GM21576 (cell line): Measurements from ENCODE around the gene CLPX.
A peak's percentile ranks its signal among the peaks of the same experiment; 100 is the strongest.
"Not testable (repeated sequence)": the region's sequence is repeated elsewhere in the genome, so short reads cannot be mapped to it uniquely, and the experiment has no call there.

Experiments used
- ATAC-seq: cut with Tn5 transposase; IDR thresholded peaks from one replicate; pipeline ENCODE4 v1.9.1; 2021; ENCODE audit warnings: mild to moderate bottlenecking, moderate library complexity; ENCODE audit not compliant: unreplicated experiment

The CLPX gene

GRCh38 chr15:65184868-65185717, at the start of gene CLPX:
CLPX (minus strand) TSS chr15:65185342; CDS start chr15:65185153, 189 bp downstream.
- ATAC-seq, result peak; percentile 72

GRCh38 chr15:65233696-65234095, 48.6 kb upstream of the CLPX start:
- ATAC-seq, result no peak

GRCh38 chr15:65232520-65232919, 47.4 kb upstream of the CLPX start:
- no peak for ATAC-seq

- no peak for ATAC-seq
Measured at GRCh38 chr15:65231306-65231705, 46.2 kb upstream of the CLPX start.

- ATAC-seq, result not testable (repeated sequence)
Measured at GRCh38 chr15:65226901-65227300, 41.8 kb upstream of the CLPX start.

GRCh38 chr15:65226221-65226620, 41.1 kb upstream of the CLPX start:
- ATAC-seq, result no peak

- ATAC-seq, result no peak
Measured at GRCh38 chr15:65223996-65224395, 38.9 kb upstream of the CLPX start.

GRCh38 chr15:65222891-65223290, 37.7 kb upstream of the CLPX start:
- no peak for ATAC-seq

- no peak for ATAC-seq
Measured at GRCh38 chr15:65221697-65222096, 36.6 kb upstream of the CLPX start.

- no peak for ATAC-seq
Measured at GRCh38 chr15:65219137-65219536, 34.0 kb upstream of the CLPX start.

- no peak for ATAC-seq
Measured at GRCh38 chr15:65217526-65218482, 32.7 kb upstream of the CLPX start.

- no peak for ATAC-seq
Measured at GRCh38 chr15:65215496-65215895, 30.4 kb upstream of the CLPX start.

- no peak for ATAC-seq
Measured at GRCh38 chr15:65214010-65214409, 28.9 kb upstream of the CLPX start.

GRCh38 chr15:65213241-65213640, 28.1 kb upstream of the CLPX start:
- no peak for ATAC-seq

- no peak for ATAC-seq
Measured at GRCh38 chr15:65212097-65212496, 27.0 kb upstream of the CLPX start.

- ATAC-seq, result no peak
Measured at GRCh38 chr15:65211482-65211982, 26.4 kb upstream of the CLPX start.

GRCh38 chr15:65210770-65211481, 25.8 kb upstream of the CLPX start, which contains the start of gene CILP:
CILP (minus strand) TSS chr15:65211473; CDS start chr15:65209755, 1,718 bp downstream.
- ATAC-seq, result no peak

GRCh38 chr15:65209701-65210643, 24.8 kb upstream of the CLPX start:
- ATAC-seq, result no peak

- no peak for ATAC-seq
Measured at GRCh38 chr15:65208647-65209046, 23.5 kb upstream of the CLPX start.
